NCI-H1417 (cell line): Measurements from ENCODE around the gene KCNN3.

Experiments used
- DNase-seq, 3 experiments: peaks; one replicate each; lab custom pipeline; 2025; lab: John Stamatoyannopoulos, UW

KCNN3 gene

DNA sequence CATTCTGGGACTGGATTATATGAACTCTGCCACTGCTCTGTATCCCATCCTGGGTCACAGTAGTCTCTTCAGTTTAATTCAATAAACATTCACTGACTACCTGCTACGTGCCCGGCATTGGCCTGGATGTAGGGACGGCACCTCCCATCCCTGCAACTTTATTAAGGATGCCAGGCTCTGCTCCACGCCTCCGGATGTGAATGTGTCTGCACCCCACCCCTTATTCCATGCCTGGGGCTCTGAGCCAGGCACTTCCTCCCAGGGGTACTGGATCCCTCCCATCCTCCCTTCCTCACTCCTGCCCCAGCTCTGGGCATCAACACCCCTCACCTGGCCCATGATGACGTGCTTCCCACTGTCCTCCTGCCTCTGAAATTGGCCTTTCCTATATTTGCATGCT lies 53.7 kb downstream of the KCNN3 start:
- DNase-seq = no peak

DNA sequence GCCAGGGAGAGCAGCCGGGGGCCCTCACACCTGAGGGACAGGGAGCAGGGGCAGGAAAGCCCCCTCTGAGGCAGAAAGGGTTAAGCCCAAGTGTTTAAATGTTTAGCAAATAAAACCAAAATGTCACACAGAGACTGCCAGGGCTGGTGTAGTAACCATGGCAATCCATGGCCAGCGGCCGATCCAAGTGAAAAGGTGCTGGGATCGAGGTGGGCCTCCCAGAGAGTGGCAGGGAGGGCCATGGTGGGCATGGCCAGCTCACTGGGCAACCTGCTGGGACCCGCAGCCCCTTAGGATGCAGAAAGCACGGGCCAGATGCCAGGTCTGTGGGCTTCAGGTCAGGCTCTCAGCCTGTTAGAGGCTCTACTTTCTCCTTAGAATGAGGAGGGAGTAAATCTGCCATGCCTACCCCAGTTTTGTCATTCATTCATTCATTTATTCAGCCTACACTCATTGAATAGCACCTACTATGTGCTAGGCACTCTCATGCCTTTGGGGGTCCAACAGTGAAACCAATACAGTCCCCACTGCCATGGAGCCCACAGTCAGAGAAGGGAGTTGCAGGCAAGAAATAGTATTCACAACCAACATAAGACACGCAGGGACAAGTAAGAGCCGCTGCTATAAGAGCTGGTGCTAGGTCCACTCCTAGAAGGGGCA lies 56.1 kb downstream of the KCNN3 start:
- no peak for DNase-seq

DNA sequence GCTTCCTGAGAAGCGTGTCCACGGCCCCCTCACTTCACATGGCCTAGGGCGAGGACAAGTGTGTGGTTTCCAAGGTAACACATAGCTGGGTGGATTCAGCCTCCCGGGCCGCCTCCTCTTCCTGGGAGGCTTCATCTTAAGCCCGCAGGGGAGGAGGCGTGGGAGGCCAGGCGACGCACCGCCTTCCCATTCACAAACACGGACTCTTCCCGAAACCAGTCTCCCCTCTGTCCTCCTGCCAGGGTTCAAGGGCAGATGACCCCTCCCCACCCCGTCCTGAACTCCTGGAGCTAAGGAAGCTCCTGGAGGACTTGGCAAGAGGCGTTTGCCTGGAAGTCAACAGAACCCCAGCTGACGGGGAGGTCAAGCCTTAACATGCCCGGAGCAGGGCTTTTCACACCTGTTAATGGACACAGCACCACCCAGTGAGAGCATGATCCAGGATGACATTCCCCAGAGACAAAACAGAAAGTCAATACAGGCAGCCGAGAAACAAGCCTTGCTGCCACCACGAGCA lies 56.7 kb downstream of the KCNN3 start:
- peak; percentile 89 to 99 (median 93) for DNase-seq

DNA sequence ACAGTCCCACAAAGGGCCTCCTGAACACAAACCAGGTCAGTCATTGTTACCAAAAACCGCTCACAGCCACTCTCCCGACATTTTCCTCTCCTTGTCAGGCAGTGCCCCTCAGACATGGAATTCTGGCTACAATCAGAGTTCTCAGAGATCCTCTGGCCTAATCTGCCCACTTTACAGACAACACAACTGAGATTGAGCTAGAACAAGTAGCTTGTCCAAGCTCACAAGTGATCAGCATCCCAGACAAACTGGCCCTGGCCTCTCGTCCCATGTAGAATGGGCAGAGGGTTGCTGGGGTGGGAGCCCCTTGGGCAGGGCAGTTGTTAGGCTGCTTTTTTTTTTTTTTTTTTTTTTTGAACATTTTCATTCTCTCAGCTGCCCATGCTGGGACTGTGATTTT lies 57.2 kb downstream of the KCNN3 start:
- no peak for DNase-seq

DNA sequence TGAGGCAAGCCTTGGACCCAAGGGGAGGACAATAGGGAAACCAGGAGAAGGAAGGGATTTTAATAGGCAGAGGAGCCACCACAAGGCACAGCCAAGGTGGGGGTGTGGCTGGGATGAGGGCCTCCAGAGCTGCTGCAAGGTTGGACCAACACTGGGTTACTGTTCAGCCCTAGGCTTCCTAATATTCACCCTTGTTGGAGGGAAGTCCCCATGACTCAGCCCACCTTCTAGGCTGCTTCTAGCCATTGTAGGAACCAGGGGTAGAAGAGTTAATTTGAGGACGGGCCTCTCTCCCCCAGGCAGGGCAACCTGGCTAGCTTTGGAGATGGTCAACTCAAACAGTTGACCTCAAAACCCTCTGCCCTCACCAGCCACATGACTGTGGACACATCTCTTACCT lies 59.5 kb downstream of the KCNN3 start:
- no peak for DNase-seq

DNA sequence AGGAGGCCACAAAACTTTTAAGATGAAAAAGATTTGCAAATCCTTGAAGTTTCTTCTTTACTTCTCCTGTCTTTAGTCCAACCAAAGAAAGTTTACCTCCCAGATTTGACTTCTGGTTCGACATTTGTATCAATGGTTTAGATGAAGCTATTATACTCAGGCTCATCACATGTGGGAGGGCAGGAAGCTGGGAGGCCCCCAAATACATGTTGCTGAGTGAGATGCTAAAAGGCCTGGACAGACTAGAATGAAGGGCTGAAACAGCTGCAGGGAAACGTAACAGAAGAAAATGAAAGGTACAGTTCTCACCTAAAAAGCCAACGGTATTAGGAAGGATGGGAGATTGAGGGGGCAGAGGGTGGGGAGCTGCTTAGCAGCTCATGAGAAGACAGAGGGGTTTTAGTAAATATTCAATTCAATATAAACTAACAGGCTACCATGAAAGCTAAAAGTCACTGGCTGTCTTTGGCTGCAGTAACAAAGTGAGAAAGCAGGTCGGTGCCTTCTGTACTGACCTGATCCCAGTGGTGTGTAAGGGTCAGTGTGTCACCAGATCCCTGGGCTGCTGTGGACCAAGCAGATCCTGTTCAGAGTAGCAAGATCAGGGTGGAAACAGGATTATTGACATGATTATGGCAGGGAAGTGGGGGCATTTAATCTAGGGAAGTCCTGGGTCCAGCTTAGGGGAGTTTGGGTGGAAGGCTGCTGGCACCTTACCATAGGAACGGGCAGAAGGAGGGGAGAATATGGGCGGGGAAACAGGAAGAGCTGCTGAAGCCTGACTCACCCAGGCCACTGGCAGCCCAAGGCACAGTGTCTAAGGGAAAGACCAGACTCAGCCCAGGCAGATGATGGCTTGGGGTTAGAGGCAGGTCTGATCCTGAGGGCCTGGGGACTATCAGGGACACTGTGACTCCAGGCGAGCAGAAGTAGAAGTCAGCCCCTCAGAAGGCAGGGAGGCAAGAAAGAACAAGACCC lies 60.4 kb downstream of the KCNN3 start:
- DNase-seq = peak in 2 of 3 experiments; percentile 7 to 33

DNA sequence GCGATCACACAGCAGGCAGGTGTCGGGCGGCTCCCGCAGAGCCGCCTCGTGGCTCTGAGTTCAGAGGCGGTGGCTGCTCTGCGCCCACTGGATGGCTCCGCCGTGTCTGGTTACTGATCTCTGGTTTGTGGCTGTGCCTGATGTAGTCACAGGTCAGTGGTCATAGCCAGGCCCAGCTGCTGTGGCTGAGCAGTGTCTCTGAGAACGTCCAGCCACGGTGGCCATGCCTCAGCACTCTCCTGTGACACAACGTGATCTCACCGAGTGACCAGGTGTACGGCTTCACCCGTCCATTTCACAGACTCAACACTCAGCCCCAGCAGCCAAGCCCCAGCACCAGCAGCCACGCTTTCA lies 61.2 kb downstream of the KCNN3 start:
- peak in 1 of 3 experiments; percentile 75 for DNase-seq

DNA sequence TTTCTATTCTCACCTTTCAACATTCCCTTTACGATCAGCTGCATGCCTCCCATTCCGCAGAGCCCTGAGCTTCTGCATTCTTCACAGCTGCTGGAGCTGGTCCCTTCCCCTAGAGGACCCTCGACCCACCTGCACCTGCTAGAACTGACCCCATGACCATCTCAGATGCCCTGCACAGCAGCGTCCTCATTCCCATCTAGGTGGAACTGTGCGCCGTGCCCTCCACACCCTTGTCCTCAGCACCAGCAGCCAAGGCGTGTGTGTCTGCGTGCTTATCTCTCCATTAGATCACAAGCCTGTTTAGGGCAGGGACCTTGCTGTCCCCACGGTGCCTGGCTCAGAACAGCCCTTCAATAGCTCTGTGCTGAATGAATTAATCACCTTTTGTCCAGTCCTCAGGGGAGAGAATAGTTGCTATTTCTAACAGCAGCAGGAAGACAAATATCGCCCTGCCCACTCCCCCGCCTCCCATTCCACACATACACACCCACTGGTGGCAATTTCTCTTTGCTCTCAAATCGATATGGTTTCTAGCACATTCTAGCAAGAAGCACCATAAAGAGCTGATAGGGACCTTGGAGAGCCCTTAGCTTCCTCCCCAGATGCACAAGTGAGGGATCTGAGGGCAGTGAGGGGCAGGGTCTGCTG lies 61.7 kb downstream of the KCNN3 start:
- DNase-seq = peak in 2 of 3 experiments; percentile 30 to 85

DNA sequence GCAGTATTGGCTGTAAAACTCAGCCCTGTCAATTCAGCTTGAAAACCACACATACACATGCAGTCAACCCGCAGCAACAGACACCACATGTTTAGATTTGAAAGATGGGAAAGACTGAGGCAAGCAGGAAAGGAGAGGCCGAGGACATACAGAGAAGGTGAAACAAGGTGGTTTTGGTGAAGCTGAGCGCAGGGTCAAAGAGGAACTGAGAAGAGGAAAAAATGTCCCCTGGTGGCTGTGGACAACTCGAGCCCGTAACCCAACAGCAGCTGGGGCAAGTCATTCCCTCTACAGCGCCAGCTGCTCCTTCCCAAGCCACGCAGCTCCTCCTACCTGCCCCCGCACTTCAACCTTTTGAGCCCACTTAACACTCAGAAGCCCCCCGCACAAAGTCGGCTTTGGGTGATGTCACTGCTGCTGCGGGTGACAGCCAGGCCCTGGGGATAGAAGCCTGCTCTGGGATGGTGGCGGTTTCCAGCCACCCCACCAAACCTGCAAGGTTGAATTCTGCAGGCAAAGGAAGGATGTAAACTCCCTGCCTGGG lies 63.0 kb downstream of the KCNN3 start:
- DNase-seq = no peak

DNA sequence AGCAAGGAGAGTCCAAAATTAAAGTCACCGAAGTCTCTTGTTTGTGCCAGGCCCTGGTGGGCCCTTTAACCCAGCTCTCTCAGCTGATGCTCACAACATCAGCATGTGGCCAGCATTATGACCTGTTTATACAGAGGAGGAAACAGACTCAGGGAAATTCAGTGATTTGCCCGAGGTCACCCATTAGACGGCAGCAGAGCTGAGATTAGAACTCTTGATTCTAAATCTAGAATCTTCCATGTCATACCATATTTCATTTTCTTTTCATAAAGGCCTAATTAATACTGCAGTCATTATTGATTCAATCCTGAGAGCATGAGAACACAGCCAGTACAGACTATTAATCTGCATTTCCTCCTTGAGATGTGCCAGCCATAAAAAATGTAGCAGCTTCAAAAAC lies 63.7 kb downstream of the KCNN3 start:
- no peak for DNase-seq

DNA sequence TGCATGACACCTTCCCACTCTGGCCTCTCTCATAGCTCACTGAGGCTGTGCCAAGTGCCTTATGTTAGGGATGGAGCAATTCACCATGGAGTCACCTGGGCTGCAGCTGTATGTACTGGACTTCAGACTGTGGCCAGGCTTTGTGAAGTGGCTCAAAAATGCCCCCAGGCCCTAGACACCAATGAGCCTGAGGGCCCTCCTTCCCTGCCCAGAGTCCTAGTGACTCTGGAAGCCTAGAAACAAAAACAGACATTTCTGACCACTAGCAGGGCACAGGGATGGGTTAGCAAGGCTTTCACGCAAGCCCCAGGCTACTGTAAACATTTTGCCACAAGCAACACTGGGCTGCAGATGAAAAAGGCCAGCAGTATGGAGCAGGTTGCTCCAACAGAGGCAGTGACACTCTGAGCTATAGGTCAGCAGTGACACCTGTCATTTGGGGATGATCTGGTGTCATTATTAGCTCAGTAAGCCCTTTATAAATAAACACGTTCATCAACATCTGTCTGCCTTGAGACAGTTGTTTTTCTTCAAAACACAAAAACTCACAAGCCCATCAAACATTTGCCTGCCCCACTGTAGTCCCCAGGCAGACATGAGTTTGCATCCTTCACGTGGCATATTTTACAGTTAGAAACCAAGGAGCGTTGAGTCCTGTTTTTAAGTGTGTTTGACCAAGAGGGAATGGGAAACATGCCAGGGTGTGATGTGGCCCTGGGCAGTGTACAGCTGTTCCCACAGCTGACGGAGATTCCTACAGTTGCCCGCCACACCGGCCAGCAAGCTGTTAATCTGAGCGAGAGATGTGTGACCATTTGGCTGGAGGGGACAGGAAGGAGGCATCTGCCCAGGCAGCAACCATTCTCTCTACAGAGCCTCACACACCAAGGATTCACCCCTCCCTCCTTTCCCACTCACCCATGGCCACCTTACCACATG lies 66.8 kb downstream of the KCNN3 start:
- DNase-seq = peak in 1 of 3 experiments; percentile 58

DNA sequence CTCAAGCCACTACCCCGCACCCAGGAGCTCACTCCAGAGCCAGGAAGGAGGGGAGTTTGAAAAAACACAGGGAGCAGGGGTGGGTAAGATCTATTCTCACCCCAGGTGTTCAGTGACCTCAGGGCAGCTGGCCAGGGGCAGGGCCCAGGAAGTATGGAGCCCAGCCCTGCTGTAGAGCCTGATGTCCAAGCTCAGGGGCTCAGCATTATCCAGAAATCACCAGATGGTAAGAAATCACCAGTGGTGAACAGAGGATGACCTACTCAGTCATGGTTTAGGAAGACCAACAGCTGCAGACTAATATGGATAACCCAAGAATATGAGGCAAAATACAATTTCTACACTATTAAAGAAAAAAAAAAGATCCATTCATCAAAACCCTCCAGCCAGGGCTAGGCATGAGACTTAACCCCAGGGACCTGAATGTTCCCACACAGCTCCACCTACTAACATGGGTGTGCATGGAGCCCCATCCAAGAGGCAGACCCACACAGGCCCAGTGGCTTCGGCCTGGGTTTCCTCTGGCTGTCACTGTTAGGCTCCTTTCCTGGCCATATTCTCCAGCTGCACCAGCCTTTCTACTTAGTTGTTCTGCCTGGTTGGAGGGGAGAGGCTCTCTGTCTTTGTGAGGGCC lies 67.6 kb downstream of the KCNN3 start:
- DNase-seq = peak in 1 of 3 experiments; percentile 30

DNA sequence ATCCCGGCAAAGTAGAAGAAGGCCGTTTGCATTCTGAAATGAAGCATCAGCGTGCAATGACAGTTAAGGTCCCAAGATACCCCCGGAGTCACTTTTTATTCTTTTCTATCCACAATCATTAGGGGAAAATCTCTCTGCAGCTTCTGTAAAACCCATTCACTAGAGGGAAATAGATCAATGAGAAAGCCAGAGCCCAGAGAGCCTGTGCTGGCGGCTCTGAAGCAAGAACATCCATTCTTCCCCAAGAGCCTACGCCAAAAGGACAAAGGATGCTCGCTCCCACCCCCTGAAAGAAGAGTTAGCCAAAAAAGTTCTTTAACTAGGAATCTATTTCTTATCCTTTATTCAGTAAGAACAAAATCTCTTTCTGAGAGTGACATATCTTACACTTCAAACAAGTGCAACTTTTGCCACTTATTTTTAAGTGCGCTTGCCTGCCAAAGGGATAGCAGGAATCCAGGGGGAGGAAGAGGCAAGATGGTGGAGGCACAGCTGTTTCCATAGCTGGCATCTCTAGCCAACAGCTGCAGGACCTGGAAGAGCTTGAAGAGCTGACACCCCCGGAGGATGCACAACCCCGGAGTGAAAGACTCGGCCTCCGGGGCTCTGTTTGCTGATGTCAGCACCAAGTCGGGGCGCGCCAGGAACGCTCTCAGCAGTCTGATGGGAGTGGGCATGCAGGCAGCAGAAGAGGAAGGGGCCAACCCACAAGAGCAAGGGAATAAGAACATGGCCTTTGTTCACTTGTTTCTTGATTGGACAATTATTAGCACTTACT lies 68.7 kb downstream of the KCNN3 start:
- no peak for DNase-seq

DNA sequence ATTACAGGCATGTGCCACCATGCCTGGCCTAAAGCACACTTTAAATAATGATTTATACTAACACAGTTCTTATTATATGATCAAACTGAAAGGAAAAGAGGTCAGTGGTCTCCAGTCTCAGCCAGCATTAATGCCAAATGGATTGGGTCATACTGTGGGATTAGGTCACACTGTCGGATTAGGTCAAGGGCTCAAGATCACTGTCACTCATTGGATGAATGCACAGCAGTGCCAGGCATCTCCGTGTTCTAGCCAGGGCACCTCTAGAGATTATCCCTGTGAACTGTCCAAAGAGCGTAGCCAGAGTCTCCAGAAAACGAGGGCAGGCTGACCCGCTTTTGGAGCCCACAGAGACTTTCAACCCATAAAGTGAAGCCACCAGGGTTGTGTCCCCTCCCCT lies 70.9 kb downstream of the KCNN3 start:
- DNase-seq = no peak

DNA sequence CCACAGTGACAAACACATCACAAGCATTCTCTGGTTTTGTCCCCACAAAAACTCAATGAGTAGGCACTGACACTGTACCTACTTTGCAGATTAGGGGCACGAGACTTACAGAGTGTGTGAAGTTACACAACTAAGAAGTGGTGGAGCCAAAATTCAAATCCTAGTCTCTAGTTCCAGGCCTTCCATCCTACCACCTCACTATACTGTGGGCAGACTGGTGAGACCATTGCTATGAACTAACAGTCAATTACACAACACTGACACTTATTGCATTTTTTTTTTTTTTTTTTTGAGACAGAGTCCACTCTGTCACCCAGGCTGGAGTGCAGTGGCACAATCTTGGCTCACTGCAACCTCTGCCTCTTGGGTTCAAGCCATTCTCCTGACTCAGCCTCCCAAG lies 71.4 kb downstream of the KCNN3 start:
- no peak for DNase-seq

DNA sequence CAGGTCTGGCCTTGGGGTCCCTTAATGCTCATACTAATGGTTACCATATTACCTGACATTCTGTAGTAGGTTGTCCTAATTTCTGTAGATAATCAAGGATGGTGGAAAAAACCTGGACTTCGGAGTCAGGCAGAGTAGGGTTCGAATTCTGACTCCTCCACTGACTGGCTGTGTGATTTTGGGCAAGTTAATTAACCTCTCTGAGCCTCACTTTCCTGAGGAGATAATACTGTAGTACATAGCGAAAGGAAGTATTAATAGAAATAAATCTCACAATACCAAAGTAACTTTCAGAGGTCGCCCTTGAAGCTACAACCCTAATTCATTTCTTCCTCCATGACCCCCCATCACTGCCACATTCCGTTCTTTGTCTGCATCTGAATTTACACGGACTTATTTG lies 72.9 kb downstream of the KCNN3 start:
- no peak for DNase-seq

DNA sequence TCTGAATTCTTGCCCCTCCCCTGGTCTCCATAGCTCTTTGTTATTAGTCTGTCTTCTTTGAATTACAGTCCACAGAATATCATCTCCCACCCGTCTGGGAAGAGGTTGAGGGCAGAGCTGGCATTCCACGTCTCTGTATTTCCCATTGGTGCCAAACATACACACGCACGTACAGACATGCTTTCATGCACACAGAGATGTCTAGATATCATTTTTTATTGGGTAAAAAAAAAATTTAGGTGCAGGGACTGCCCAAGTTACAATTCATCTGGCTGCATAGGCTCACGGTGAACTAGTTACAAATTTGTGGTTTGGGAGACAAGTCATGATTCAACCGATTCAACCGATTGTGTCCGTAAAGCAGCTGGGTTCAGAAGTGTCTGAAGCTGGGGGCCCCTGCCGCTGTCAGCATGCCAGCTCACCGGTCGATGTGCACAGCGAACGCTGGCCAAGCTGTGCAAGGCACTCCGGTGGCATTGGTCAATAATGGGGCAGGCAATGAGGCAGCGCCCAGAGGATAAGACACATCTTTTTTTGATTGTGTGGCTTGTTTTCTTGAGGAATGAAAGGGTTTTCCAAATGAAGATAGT lies 73.7 kb downstream of the KCNN3 start:
- no peak for DNase-seq

DNA sequence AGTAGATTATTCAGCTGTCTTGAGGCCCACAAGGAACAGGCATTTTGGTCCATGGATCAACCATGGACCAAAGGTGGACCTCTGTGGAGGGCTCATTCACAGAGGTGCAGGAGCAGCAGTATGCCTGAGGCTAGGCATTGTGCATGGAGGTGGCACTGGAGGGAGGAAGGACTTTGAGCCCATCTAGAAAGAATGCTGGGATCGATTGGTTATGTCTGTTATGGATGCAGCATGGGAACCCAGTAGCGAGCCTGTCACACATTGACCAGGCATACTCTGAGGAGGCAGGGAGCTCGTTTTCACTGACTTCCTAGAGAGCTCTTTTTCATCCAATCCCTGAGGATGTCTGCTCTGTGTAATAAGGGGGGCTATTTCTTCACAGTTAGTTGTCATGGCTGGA lies 75.5 kb downstream of the KCNN3 start:
- no peak for DNase-seq

DNA sequence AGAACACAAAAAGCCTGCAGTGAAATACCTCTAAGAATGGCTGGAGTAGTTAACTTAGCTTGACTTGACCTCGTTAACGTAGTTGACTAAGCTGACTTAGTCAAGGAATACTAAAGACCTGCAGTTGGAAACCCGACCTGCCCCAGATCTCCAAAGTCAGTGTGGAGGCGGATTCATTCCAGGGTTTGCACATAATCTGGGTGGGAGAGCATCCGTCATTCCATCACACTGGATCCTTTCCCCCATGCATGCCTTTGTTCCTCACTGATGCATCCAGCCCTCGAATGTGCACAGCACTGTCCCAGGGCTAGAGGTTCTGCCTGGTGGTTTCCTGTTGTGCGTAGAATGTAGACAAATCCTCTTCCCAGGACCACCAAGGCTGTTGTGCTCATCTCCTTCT lies 76.4 kb downstream of the KCNN3 start:
- no peak for DNase-seq

DNA sequence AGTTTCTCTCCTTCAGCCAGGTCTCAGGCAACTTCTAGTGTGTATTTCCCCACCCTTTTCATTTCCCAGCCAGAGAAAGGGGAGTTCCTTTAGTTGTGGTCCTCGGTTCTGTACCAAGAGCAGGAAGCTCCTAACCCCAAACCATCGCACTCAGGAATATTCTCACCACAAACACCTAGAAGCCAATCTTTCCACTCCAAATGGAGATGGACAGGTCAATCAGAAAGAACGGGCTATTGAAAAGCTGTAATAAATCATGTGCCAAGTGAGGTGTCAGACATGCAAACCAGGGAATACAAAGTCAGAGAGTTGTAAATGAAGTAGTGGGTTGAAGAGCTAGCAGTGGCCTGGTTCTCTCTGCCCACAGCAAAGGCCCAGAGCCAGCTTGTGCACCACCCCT lies 77.2 kb downstream of the KCNN3 start:
- DNase-seq = no peak
